ENCODE results near the gene DEF6. TPM values are rescaled to one million over a fixed set of nuclear protein-coding genes. Genes with fewer than 3 reads are reported as not detected.

The DEF6 gene
- total and polyA plus RNA-seq, 2 of the 13 experiments (the other 11 are each of a cell fraction or from before 2014, with no cell fraction given) = 5.2 to 10.0 TPM

DNA sequence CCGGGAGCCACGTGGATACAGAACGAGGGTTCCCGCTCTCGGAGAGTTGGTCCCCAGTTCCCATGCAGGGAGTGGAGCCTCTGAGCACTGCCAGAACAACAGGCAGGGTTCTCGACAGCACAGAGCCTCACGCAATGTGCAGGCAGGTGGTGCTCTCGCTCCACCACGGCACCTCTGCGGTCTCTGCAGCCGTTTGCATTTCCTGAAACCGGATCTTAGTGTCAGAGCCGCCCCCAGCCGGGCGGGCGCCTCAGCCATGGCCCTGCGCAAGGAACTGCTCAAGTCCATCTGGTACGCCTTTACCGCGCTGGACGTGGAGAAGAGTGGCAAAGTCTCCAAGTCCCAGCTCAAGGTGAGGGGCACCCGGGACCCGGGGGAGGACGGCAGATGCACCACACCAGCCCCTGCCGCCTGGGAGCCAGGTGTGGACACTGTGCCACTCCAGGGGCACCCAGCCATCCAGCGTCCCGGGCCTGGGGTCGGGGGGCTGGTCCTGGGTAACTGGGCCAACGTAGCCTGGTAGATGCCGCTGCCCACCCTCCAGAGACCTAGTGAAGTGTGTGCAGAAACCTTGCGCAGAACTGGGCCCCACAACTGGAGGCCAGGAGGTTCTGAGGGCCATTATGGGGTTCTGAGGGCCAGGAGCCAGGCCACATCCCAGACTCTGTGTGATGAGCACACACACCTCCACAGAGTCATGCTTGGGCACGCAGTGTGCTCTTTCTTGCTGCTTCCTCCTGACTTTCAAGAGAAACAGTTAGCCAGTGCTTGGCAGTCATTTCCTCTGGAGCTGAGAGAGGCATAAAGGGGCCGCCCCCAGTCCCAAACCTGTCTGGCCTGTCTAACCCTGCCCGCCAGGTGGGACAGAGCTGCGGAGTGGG, at the start of gene DEF6 (continued):
- peak; percentile 77 for TF ChIP-seq MEF2D (CRISPR knock-in tag; IDR thresholded peaks at IDR 0.05)
- TF ChIP-seq, protein P1, sequence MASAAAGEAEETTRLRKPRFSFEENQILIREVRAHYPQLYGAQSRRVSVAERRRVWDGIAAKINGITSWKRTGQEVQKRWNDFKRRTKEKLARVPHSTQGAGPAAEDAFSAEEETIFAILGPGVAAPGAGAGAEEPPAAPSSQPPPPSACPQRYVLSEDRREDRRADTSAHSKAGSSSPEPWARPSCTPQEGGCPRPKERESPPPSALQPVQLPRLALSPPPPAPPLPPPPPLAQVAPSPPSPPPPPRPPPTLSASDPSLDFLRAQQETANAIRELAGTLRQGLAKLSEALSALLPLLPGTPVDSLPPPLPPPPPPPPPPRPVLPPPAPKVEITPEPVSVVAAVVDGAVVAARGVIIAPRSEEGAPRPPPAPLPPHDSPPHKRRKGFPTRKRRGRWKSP (CRISPR knock-in tag; IDR thresholded peaks at IDR 0.05) = no peak; the same call in 1 of the 2 replicates
- TF ChIP-seq ZZZ3 (CRISPR knock-in tag; IDR thresholded peaks at IDR 0.05; ENCODE audit: borderline replicate concordance) = peak; percentile 65; the same call in 1 of the 2 replicates
- TF ChIP-seq, protein P2, sequence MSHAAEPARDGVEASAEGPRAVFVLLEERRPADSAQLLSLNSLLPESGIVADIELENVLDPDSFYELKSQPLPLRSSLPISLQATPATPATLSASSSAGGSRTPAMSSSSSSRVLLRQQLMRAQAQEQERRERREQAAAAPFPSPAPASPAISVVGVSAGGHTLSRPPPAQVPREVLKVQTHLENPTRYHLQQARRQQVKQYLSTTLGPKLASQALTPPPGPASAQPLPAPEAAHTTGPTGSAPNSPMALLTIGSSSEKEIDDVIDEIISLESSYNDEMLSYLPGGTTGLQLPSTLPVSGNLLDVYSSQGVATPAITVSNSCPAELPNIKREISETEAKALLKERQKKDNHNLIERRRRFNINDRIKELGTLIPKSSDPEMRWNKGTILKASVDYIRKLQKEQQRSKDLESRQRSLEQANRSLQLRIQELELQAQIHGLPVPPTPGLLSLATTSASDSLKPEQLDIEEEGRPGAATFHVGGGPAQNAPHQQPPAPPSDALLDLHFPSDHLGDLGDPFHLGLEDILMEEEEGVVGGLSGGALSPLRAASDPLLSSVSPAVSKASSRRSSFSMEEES (CRISPR knock-in tag; IDR thresholded peaks at IDR 0.05) = 0 out of 2 replicates have a peak, but pooled peaks have one; percentile 38
- TF ChIP-seq HOXA3 (CRISPR knock-in tag; IDR thresholded peaks at IDR 0.05) = peak; percentile 89
- TF ChIP-seq, protein P3, sequence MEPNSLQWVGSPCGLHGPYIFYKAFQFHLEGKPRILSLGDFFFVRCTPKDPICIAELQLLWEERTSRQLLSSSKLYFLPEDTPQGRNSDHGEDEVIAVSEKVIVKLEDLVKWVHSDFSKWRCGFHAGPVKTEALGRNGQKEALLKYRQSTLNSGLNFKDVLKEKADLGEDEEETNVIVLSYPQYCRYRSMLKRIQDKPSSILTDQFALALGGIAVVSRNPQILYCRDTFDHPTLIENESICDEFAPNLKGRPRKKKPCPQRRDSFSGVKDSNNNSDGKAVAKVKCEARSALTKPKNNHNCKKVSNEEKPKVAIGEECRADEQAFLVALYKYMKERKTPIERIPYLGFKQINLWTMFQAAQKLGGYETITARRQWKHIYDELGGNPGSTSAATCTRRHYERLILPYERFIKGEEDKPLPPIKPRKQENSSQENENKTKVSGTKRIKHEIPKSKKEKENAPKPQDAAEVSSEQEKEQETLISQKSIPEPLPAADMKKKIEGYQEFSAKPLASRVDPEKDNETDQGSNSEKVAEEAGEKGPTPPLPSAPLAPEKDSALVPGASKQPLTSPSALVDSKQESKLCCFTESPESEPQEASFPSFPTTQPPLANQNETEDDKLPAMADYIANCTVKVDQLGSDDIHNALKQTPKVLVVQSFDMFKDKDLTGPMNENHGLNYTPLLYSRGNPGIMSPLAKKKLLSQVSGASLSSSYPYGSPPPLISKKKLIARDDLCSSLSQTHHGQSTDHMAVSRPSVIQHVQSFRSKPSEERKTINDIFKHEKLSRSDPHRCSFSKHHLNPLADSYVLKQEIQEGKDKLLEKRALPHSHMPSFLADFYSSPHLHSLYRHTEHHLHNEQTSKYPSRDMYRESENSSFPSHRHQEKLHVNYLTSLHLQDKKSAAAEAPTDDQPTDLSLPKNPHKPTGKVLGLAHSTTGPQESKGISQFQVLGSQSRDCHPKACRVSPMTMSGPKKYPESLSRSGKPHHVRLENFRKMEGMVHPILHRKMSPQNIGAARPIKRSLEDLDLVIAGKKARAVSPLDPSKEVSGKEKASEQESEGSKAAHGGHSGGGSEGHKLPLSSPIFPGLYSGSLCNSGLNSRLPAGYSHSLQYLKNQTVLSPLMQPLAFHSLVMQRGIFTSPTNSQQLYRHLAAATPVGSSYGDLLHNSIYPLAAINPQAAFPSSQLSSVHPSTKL (CRISPR knock-in tag; IDR thresholded peaks at IDR 0.05) = peak; percentile 80
- TF ChIP-seq, protein P4, sequence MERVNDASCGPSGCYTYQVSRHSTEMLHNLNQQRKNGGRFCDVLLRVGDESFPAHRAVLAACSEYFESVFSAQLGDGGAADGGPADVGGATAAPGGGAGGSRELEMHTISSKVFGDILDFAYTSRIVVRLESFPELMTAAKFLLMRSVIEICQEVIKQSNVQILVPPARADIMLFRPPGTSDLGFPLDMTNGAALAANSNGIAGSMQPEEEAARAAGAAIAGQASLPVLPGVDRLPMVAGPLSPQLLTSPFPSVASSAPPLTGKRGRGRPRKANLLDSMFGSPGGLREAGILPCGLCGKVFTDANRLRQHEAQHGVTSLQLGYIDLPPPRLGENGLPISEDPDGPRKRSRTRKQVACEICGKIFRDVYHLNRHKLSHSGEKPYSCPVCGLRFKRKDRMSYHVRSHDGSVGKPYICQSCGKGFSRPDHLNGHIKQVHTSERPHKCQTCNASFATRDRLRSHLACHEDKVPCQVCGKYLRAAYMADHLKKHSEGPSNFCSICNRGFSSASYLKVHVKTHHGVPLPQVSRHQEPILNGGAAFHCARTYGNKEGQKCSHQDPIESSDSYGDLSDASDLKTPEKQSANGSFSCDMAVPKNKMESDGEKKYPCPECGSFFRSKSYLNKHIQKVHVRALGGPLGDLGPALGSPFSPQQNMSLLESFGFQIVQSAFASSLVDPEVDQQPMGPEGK (CRISPR knock-in tag; IDR thresholded peaks at IDR 0.05) = peak; percentile 92
- peak; percentile 82; the same call in 1 of the 2 replicates for TF ChIP-seq ARNT2 (CRISPR knock-in tag; IDR thresholded peaks at IDR 0.05; ENCODE audit: low read depth)
- peak; percentile 64; the same call in 1 of the 2 replicates for TF ChIP-seq ZNF563 (CRISPR knock-in tag; IDR thresholded peaks at IDR 0.05)
- TF ChIP-seq, protein P5, sequence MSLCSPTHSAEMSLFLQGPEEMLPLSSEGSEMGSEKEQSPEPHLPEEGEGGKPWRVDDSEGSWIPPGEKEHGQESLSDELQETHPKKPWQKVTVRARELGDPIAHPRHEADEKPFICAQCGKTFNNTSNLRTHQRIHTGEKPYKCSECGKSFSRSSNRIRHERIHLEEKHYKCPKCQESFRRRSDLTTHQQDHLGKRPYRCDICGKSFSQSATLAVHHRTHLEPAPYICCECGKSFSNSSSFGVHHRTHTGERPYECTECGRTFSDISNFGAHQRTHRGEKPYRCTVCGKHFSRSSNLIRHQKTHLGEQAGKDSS (CRISPR knock-in tag; IDR thresholded peaks at IDR 0.05; ENCODE audit: borderline replicate concordance, low read depth) = peak; percentile 98
- TF ChIP-seq MTF2 (CRISPR knock-in tag; IDR thresholded peaks at IDR 0.05; ENCODE audit: borderline replicate concordance) = no peak
- TF ChIP-seq TAF15 (IDR thresholded peaks at IDR 0.05; ENCODE audit: low read depth, low read length, poor library complexity, severe bottlenecking) = peak; percentile 82

Data from HepG2 (cell line).